ENCODE data around the gene CALN1. TPM values are rescaled to one million over a fixed set of nuclear protein-coding genes. Genes with fewer than 3 reads are reported as not detected.

Gene CALN1
- total RNA-seq, 1 donor from 2014 or later, result not detected

DNA sequence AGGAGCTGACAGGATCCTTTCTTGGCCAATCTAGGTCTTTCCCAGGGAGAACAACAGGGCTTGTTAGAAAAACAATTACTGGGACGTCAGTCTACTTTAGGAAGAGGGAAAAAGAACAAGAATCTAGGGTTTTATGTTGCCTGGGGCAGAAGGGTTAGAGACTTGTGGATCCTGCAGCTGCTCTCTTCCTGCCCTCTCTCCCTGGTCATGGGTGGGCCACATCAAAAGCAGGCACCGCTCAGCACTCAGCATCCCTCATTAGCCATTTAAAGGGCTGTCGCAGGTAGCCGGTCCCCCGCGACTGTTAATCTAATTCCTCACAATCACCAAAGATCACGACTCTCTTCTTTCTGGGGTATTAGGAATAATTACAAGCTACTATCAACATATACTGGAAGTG lies 631.9 kb downstream of the CALN1 start:
- no peak for TF ChIP-seq CTCF (IDR thresholded peaks at IDR 0.05)
- Histone ChIP-seq H3K4me3 (no peak overlapping the region), H3K9me3 (no peaks in the 10 kb centered on the region), H3K36me3 (no peaks in the 10 kb centered on the region), H3K4me1 (no peaks in the 10 kb centered on the region), H3K27ac (no peak overlapping the region), H3K27me3 (no peaks in the 10 kb centered on the region)
- no peak for ATAC-seq
- no peak for DNase-seq
- intact Hi-C loops (cut with DNase I), result no loop called here

- ATAC-seq, result no peak
- DNase-seq, result no peak
- intact Hi-C loops (cut with DNase I), result no loop called here
- TF ChIP-seq CTCF (IDR thresholded peaks at IDR 0.05), result no peak
- Histone ChIP-seq H3K36me3 (no peaks in the 10 kb centered on the region), H3K4me1 (no peaks in the 10 kb centered on the region), H3K27me3 (no peaks in the 10 kb centered on the region), H3K4me3 (no peak overlapping the region), H3K27ac (no peak overlapping the region), H3K9me3 (no peaks in the 10 kb centered on the region)
These were observed 634.9 kb downstream of the CALN1 start for GRCh38 chr7:71777278-71777677.

- intact Hi-C loops (cut with DNase I), result no loop called here
- Histone ChIP-seq H3K36me3 (no peaks in the 10 kb centered on the region), H3K4me3 (no peak overlapping the region), H3K27me3 (no peaks in the 10 kb centered on the region), H3K27ac (no peak overlapping the region), H3K4me1 (no peaks in the 10 kb centered on the region), H3K9me3 (no peaks in the 10 kb centered on the region)
- TF ChIP-seq CTCF (IDR thresholded peaks at IDR 0.05), result no peak
- DNase-seq (no peak), ATAC-seq (no peak)
These were observed 635.4 kb downstream of the CALN1 start for GRCh38 chr7:71776726-71777125.

GRCh38 chr7:71775648-71776047 lies 636.5 kb downstream of the CALN1 start:
- no peaks in the 10 kb centered on the region for H3K4me1 ChIP-seq
- ATAC-seq, result no peak
- H3K36me3 ChIP-seq, result no peaks in the 10 kb centered on the region
- intact Hi-C loops (cut with DNase I), result no loop called here
- TF ChIP-seq CTCF (IDR thresholded peaks at IDR 0.05), result no peak
- H3K27me3 ChIP-seq, result no peaks in the 10 kb centered on the region
- H3K9me3 ChIP-seq, result no peaks in the 10 kb centered on the region
- DNase-seq, result no peak
- H3K4me3 ChIP-seq, result no peak overlapping the region
- no peak overlapping the region for H3K27ac ChIP-seq

GRCh38 chr7:71772779-71773178 lies 639.4 kb downstream of the CALN1 start:
- H3K36me3 ChIP-seq, result no peaks in the 10 kb centered on the region
- TF ChIP-seq CTCF (IDR thresholded peaks at IDR 0.05), result no peak
- H3K27ac ChIP-seq, result no peak overlapping the region
- intact Hi-C loops (cut with DNase I), result no loop called here
- no peak for ATAC-seq
- H3K4me3 ChIP-seq, result no peak overlapping the region
- DNase-seq, result no peak
- H3K9me3 ChIP-seq, result no peaks in the 10 kb centered on the region
- no peaks in the 10 kb centered on the region for H3K4me1 ChIP-seq
- H3K27me3 ChIP-seq, result no peaks in the 10 kb centered on the region

GRCh38 chr7:71770269-71770907 lies 641.8 kb downstream of the CALN1 start:
- Histone ChIP-seq H3K4me1 (no peaks in the 10 kb centered on the region), H3K9me3 (no peaks in the 10 kb centered on the region), H3K36me3 (no peaks in the 10 kb centered on the region), H3K27ac (no peak overlapping the region), H3K27me3 (no peaks in the 10 kb centered on the region), H3K4me3 (no peak overlapping the region)
- intact Hi-C loops (cut with DNase I), result no loop called here
- no peak for DNase-seq
- no peak for TF ChIP-seq CTCF (IDR thresholded peaks at IDR 0.05)
- no peak for ATAC-seq
